SK-N-MC (cell line): ENCODE data around the gene ABCB11.
"Not testable (repeated sequence)": the region's sequence is repeated elsewhere in the genome, so short reads cannot be mapped to it uniquely, and the experiment has no call there.

Experiments used
- EZH2 ChIP-seq: fragments of 200-600 bp; sonication (generic); IDR thresholded peaks from one replicate; pipeline ENCODE4 v1.6.1; 2017; ENCODE audit warnings: antibody characterized with exemption
- FOXP2 ChIP-seq: optimal IDR thresholded peaks from 2 replicates; pipeline ENCODE3; 2011; ENCODE audit warnings: mild to moderate bottlenecking, moderate library complexity; ENCODE audit not compliant: insufficient read depth; ENCODE audit errors: extremely low read length, control extremely low read depth
- POLR2AphosphoS5 ChIP-seq: IDR thresholded peaks from 2 replicates; pipeline ENCODE4 v1.6.1; 2012; ENCODE audit warnings: mild to moderate bottlenecking, low read depth, low read length, borderline replicate concordance

DNA sequence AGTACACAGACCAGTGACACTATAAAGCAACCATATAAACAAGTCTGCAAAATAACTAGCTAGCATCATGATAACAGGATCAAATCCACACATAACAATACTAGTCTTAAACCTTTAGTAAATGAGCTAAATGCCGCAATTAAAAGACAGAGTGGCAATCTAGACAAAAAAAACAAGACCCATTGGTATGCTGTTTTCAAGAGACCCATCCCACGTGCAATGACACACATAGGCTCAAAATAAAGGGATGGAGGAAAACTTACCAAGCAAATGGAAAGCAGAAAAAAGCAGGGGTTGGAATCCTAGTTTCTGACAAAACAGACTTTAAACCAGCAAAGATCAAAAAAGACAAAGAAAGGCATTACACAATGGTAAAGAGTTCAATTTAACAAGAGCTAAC, 23.5 kb upstream of the ABCB11 start:
- not testable (repeated sequence) for TF ChIP-seq POLR2AphosphoS5, EZH2, FOXP2
